ENCODE results near the gene AIRE.
"Not testable (repeated sequence)": the region's sequence is repeated elsewhere in the genome, so short reads cannot be mapped to it uniquely, and the experiment has no call there.

AIRE gene

GRCh38 chr21:44331209-44331608 is 45.5 kb downstream of the AIRE start:
- no peak for DNase-seq (ENCODE audit: low read depth, low spot score)
- no peak overlapping the region for H3K4me3 ChIP-seq (ENCODE audit: low read length)

- DNase-seq (ENCODE audit: low read depth, low spot score): no peak
- H3K4me3 ChIP-seq (ENCODE audit: low read length): no peak overlapping the region
Observed at GRCh38 chr21:44331650-44332307, 46.1 kb downstream of the AIRE start.

- no peak for DNase-seq (ENCODE audit: low read depth, low spot score)
- no peak overlapping the region for H3K4me3 ChIP-seq (ENCODE audit: low read length)
Observed at GRCh38 chr21:44332383-44332782, 46.7 kb downstream of the AIRE start.

- DNase-seq (ENCODE audit: low read depth, low spot score): no peak
- no peak overlapping the region for H3K4me3 ChIP-seq (ENCODE audit: low read length)
Observed at GRCh38 chr21:44332965-44333364, 47.3 kb downstream of the AIRE start.

GRCh38 chr21:44333509-44334328 is 48.0 kb downstream of the AIRE start:
- no peak for DNase-seq (ENCODE audit: low read depth, low spot score)
- no peak overlapping the region for H3K4me3 ChIP-seq (ENCODE audit: low read length)

- DNase-seq (ENCODE audit: low read depth, low spot score): no peak
- H3K4me3 ChIP-seq (ENCODE audit: low read length): no peak overlapping the region
Observed at GRCh38 chr21:44334329-44335030, 48.8 kb downstream of the AIRE start.

- no peak for DNase-seq (ENCODE audit: low read depth, low spot score)
- no peak overlapping the region for H3K4me3 ChIP-seq (ENCODE audit: low read length)
Observed at GRCh38 chr21:44335266-44336059, 49.8 kb downstream of the AIRE start.

- DNase-seq (ENCODE audit: low read depth, low spot score): no peak
Observed at GRCh38 chr21:44337449-44337848, 51.8 kb downstream of the AIRE start.

GRCh38 chr21:44337941-44338895 is 52.5 kb downstream of the AIRE start:
- H3K4me3 ChIP-seq (ENCODE audit: low read length): peak overlapping the region; percentile 38
- peak; percentile 30 for DNase-seq (ENCODE audit: low read depth, low spot score)

More at GRCh38 chr21:44337449-44337848, 51.8 kb downstream of the AIRE start:
- H3K4me3 ChIP-seq (ENCODE audit: low read length): no peak overlapping the region

- DNase-seq (ENCODE audit: low read depth, low spot score): peak; percentile 90
- H3K4me3 ChIP-seq (ENCODE audit: low read length): peak within 1 kb of the TSS; percentile 75
Observed at GRCh38 chr21:44338971-44339910, 53.6 kb downstream of the AIRE start, which contains the start of gene CFAP410. Gene CFAP410 (minus strand): TSS chr21:44339390. CDS start chr21:44339194, 196 bp downstream.

- H3K4me3 ChIP-seq (ENCODE audit: low read length); DNase-seq (ENCODE audit: low read depth, low spot score): not testable (repeated sequence)
Observed at GRCh38 chr21:44341726-44342458, 56.2 kb downstream of the AIRE start.

GRCh38 chr21:44342981-44343380 is 57.3 kb downstream of the AIRE start:
- H3K4me3 ChIP-seq (ENCODE audit: low read length); DNase-seq (ENCODE audit: low read depth, low spot score): not testable (repeated sequence)

GRCh38 chr21:44344541-44345183 is 59.0 kb downstream of the AIRE start:
- no peak for DNase-seq (ENCODE audit: low read depth, low spot score)
- no peak overlapping the region for H3K4me3 ChIP-seq (ENCODE audit: low read length)

- H3K4me3 ChIP-seq (ENCODE audit: low read length): no peak overlapping the region
- no peak for DNase-seq (ENCODE audit: low read depth, low spot score)
Observed at GRCh38 chr21:44345495-44345894, 59.8 kb downstream of the AIRE start.

GRCh38 chr21:44347911-44348451 is 62.3 kb downstream of the AIRE start:
- no peak overlapping the region for H3K4me3 ChIP-seq (ENCODE audit: low read length)
- DNase-seq (ENCODE audit: low read depth, low spot score): peak; percentile 32
